GM15510 (cell line): ENCODE measurements around the gene SEL1L.

Experiments
- POLR2A ChIP-seq: IDR thresholded peaks from 3 replicates; pipeline ENCODE4 v1.6.1; 2011; ENCODE audit warnings: borderline replicate concordance; ENCODE audit not compliant: insufficient read length; ENCODE audit errors: extremely low read depth

SEL1L gene

DNA sequence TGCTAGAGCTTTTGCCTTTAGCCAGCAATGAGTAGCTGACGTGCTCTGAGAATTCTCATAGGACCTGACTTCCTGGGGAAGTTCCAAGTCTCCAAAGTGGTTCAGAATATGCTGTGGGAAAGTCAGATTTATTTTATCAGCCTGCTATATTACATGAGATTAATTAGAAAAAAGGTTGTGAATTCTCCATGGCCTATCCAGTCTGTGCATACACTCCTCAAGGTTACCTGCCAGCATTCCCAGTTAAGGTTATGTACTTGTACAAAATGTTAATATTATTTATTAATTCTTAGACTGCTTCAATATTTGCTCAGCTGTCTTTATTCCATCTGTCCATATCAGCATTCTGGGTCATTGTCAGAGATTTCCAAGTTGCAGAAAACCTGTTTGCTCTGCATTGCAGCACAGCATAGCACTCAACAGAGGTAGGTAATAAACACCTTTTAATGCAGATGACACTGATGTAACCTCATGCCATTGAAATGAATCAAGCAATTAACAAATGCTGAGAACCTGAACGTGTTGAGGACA is 2.7 kb upstream of the SEL1L start:
- no peak for TF ChIP-seq POLR2A

DNA sequence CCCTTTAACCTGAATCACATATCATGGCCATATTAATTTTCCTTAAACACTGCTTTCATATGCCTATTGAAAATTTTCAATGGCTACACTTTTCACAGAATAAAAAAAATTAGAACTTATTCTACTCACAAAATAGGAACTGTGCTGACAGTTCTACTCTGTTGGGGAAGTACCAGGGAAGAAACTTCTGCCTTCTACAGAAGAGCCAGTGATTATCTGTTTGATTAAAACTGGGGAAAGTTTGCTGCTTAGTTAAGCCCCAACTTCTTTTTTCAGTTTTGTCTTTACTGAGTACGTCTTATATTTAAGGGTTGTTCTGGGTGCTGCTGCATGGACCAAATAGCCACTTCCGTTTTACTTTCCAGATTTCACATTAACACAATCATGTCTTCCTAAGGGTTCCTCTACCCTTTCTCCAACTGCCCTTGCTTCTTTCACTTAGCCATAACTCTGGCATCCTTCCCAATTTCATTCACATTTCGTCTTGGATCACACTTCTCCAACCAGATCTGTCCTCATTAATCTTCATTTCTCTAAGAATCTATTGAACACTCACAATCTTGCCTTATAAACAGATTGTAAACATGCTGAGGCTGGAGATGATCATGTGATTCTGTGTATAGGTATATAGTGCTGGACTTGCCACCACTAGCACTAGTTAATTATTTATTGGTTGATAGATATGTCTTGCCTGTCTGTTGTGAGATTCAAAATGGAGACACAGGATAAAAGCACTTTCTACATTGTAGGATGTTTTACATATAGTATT is 1.9 kb upstream of the SEL1L start:
- TF ChIP-seq POLR2A: no peak

DNA sequence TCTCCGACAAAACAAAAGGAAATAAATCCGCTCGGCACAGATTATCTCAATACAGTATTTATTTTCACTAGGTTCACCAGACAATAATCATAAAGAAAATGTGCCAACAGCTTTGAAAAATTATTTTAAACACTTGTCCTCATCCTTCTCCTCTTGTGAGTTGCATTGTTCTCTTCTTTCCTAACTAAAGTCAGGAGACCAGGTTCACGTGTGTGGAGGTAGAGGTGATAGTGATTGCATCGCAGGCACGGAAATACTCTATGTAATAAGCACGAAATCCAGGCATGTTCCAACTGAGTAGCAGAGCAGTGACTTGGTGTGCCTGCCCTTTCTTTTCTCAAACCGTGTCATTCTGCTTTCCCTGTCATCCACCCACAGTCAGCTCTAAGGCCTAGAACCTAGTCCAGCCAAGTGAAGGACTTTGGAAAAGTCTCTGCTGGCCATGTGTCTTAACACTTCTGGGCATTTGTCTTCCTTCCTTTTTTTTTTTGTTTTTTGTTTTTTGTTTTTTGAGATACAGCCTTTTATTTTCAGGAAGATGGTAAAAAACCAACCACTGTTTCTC is 939 bp upstream of the SEL1L start:
- TF ChIP-seq POLR2A: no peak

DNA sequence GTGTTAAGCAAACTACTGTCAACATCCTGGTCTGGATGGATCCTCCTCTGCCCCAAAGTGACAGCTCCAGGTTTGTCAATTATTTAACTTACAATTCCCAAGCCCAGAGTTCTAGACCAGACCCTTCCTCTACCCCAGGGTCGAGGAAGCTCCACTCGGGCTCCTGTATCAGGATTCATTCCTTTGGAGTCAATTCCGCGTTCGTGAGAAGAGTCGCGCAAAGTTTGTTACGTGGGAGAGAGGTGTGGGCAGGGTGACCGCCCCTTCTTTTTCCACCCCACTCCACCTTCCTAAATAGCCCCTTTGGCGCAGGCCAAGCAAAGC is 479 bp downstream of the SEL1L start:
- no peak for TF ChIP-seq POLR2A

DNA sequence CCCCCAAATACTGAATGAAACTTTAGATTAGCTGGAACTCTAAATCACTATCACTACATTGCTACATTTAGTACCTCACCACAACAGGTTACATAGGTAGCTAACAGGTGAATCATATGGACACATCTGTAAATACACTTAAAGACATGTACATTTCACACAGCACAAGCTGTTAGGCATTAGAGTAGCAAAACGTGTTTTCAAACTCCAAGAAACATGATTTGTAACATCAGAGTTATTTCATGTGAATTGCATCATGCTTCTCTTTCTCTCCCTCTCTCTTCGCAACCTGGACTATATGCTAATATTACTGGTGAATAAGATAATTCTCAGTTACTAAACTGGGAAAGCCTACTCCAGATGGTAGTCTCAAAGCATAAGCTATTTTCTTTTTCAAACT is 4.3 kb downstream of the SEL1L start:
- TF ChIP-seq POLR2A: no peak

DNA sequence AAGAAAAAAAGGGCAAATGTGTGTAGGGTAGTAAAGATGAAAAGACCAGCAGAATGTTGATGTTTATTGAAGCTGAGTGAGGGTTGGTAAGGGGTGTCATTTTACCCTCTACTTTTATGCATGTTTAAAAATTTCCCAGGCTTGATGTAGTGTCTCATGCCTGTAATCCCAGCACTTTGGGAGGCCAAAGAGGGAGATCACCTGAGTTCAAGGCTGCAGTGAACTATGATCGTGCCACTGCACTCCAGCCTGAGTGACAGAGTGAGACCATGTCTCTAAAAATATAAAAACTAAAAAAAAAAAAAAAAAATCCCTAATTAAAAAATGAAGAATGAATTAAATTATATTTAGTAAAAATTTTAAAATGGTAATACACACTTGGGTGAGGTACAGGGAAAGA is 8.5 kb downstream of the SEL1L start:
- TF ChIP-seq POLR2A: no peak

DNA sequence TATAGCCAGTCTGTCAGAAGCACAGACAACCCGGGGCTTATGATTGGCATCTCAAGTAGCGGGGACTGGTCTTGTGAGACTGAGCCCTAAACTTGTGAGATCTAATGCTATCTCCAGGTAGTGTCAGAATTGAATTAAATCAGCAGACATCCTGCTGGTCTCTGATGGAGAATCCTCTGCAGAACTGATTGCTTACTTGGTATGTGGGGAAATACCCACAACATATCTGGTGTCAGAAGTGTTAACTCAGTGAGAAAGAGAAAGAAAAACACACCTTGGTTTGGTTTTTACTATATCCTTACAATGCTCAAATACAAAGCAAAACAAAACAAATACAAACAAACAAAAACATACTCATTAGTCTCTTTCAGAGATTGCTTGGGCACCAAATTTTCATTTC is 10.0 kb downstream of the SEL1L start:
- no peak for TF ChIP-seq POLR2A

DNA sequence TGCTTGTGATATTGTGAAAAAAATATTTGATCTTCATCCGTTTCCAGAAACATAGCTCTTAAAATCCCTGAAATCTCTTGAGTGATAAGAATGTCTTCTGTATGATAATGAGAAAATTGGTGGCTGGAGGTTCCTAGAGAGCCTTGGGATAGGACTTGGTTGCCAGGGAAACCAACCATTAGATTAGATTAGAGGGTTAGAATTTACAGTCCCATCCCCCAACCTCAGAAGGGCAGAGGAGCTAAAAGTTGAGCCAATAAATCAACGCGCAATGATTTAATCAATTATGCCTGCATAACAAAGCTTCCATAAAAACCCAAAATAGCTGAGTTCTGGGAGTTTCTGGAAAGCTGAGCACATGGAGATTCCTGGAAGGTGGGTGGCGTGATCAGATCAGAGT is 10.6 kb downstream of the SEL1L start:
- TF ChIP-seq POLR2A: no peak

DNA sequence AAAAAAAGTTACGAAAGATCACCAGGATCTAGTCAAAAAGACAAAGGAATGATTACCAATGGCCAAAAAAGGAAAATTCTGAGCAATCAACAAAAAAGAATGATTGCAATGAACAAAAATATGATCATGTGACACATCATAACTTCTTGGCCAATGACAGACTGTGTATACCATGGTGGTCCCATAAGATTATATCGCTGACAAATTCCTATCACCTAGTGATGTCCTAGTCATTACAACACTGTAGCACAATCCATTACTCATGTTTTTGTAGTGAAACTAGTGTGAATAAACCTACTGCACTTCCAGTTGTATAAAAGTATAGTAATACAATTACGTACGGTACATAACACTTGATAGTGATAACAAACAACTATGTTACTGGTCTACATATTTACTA is 12.3 kb downstream of the SEL1L start:
- no peak for TF ChIP-seq POLR2A

DNA sequence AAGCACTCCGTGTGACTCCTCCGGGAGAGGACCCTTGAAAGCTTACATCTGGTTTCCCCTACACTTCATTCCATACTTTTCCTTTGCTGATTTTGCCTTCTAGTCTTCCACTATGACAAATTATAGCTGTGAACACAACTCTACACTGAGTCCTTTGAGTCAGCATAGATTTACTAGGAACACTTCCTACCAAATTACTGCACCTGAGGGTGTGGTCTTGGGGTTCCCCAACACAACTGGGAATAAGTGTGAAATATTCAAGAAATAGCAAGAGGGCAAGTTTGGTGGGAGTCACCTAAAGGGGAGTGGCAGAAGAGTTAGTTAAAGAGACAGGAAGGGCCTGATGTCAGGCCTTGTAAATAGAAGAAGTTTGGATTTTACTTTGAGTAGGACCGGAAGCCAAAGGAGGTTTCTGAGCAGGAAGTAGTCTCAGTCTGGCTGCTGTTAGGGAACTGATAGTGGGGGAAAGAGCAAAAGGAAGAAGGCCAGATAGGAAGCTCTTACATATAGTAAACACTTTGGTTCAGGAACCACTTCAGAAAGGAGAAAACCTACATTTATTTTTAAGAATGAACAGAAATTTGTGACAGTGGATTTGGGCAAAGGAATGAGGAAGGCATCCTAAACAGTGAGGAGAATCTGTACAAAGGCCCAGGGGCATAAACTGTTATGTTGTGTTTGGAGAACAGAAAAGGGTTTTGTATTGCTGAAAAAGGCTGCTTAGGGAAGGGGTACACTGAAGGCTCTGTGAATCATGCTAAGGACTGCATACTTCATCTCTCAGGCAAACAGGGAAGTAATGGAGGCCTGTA is 14.2 kb downstream of the SEL1L start:
- no peak for TF ChIP-seq POLR2A

DNA sequence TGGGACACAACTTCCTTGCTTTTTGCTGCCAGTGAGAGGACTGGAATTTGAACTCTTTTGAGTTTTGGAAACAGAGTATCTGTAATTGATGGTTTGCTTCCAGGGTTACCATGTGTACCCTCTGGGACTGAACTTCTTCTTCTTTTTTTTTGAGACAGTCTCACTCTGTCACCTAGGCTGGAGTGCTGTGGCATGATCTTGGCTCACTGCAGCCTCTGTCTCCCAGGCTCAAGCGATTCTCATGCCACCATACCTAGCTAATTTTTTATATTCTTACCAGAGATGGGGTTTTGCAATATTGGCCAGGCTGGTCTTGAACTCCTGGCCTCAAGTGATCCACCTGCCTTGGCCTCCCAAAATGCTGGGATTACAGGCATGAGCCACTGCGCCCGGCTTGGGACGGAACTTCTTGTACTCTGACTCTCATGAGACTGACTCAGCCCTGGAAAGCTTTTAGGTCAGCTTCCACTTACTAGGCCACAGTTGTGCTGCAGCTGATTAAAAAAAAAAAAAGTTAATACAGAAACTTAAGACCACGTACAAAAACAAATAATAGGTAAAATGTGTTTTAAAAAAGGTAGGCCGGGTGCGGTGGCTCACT is 15.8 kb downstream of the SEL1L start:
- no peak for TF ChIP-seq POLR2A

DNA sequence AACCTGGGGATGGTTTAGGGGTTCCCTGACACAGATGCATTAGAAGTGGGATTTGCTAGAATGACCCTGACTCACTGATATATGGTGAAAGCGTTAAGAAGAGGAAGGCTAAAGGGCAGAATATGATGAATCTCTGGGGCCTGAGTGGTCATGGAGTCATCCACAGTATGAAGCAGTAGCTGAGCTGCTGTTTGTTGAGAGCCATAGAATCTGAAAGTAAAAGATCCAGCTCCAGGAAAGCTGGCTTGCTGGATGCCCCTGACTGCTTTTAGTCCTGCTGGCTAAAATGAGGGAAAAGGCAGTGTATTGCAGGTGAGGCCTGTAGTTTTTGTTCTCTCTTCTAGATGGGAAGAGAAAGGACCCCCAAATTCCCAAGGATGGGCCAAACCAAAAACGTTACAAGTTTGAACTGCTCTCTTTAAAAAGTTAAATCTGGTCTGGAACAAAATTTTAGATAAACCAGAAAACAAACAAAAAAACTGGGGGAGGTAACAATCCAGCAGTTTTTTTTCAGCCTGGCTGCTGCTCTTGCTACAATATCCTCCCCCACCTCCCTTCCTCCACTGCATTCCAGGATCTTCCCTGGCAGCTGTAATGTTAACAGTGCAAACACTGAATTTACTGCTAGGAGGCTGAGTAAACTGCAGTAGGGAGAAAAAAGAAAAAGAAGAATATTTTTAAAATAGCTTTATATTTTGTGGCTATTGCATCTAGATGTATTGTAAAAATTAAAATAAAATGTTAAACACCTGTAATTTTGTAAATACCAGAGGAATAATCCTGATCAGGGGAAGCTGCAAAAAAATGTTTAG is 16.5 kb downstream of the SEL1L start:
- TF ChIP-seq POLR2A: no peak

DNA sequence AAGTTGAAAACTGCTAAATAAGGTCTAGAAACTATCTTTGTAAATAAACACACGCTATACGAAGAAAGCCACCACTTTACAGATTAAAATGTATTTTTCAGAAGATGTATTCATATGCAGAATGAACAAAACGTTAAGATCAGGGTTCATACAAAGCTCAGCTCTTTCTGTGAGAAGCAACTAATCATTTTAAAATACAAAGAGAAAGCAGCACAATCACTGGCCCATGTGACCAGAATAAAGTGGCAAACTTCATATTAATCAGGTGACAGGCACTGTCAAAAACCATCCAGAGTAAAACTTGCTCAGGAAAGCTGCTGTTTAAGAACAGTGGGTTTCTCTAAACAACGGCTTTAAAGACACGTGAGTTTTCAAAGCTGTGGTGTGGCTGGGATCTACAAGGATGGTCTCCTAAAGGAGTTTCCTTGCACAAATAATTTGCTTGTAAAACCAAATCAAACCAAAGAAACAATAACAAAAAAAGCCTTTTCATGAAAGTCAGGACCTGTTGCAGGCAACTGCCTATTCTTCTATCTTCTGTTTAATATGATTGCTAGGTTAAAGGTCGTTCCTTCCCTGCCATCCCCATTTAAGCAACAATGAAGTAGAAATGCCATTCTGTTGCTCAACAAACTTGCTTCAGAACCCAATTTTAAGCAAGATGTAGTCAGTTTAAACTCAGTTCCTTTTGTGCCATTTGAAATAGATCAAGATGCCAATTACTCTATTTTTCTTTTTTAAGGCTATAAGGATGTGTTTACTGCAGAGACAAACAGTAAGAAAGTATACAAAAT is 22.3 kb downstream of the SEL1L start:
- TF ChIP-seq POLR2A: no peak
